ENCODE measurements around the gene ISX. TPM values are rescaled to one million over a fixed set of nuclear protein-coding genes. Genes with fewer than 3 reads are reported as not detected.

Gene ISX
- total RNA-seq, 1 experiment from 2014 or later: not detected

- POLR2A ChIA-PET: no interaction called here
- no peak overlapping the region for H3K4me3 Mint-ChIP-seq
- peaks cover 10% of the 10 kb centered on the region; the same call in 1 of the 2 replicates for H3K9me3 Mint-ChIP-seq
- peaks cover 3% of the 10 kb centered on the region for H3K27me3 Mint-ChIP-seq (ENCODE audit: low read depth)
- no peak for TF ChIP-seq MXD4 (CRISPR knock-in tag; IDR thresholded peaks at IDR 0.05; ENCODE audit: borderline replicate concordance)
- no peak for TF ChIP-seq ZNF317 (CRISPR knock-in tag; IDR thresholded peaks at IDR 0.05; ENCODE audit: borderline replicate concordance, low read depth)
- no peak for TF ChIP-seq GRHL2 (CRISPR knock-in tag; IDR thresholded peaks at IDR 0.05; ENCODE audit: insufficient replicate concordance, severe bottlenecking)
- TF ChIP-seq CBFB (CRISPR knock-in tag; IDR thresholded peaks at IDR 0.05; ENCODE audit: low read depth): no peak
- no peak for TF ChIP-seq JAZF1 (CRISPR knock-in tag; IDR thresholded peaks at IDR 0.05)
- TF ChIP-seq ELF4 (CRISPR knock-in tag; IDR thresholded peaks at IDR 0.05; ENCODE audit: low read depth): no peak
- TF ChIP-seq ZNF281 (CRISPR knock-in tag; IDR thresholded peaks at IDR 0.05): no peak
- no peak for TF ChIP-seq NR1H2 (CRISPR knock-in tag; IDR thresholded peaks at IDR 0.05)
- TF ChIP-seq ATF2 (CRISPR knock-in tag; IDR thresholded peaks at IDR 0.05; ENCODE audit: borderline replicate concordance, low read depth): no peak
- no peak for TF ChIP-seq ZNF219 (CRISPR knock-in tag; IDR thresholded peaks at IDR 0.05; ENCODE audit: borderline replicate concordance)
- TF ChIP-seq PRRX2 (CRISPR knock-in tag; IDR thresholded peaks at IDR 0.05): no peak
- no peak for TF ChIP-seq ATF6 (CRISPR knock-in tag; IDR thresholded peaks at IDR 0.05)
- TF ChIP-seq FOXK1 (CRISPR knock-in tag; IDR thresholded peaks at IDR 0.05): no peak
- no peak for TF ChIP-seq NFYB (CRISPR knock-in tag; conservative IDR thresholded peaks at IDR 0.05; ENCODE audit: low read depth)
- no peak for TF ChIP-seq GTF2I (CRISPR knock-in tag; conservative IDR thresholded peaks at IDR 0.05)
- no peak for TF ChIP-seq KAT7 (CRISPR knock-in tag; IDR thresholded peaks at IDR 0.05; ENCODE audit: borderline replicate concordance)
- TF ChIP-seq CTCF (IDR thresholded peaks at IDR 0.05): no peak
- no peaks in the 10 kb centered on the region for H3K36me3 Mint-ChIP-seq
- CTCF ChIA-PET: interaction anchor here (1.4 to 2.2 kb wide), 3 partner anchors 9 to 89 kb away, joined by 7 to 20 read pairs (median 19); no protein-coding TSS in a partner anchor
- ATAC-seq (no peak), DNase-seq (ENCODE audit: low spot score) (no peak)
- no peak overlapping the region for H3K27ac Mint-ChIP-seq
- peaks cover 41% of the 10 kb centered on the region for H3K4me1 Mint-ChIP-seq
Measured at GRCh38 chr22:35132568-35132967, 66.6 kb downstream of the ISX start.

- POLR2A ChIA-PET: no interaction called here
- H3K9me3 Mint-ChIP-seq: peaks cover 11% of the 10 kb centered on the region; the same call in 1 of the 2 replicates
- no peak for ATAC-seq
- CTCF ChIA-PET: interaction anchor here (0.6 to 1.1 kb wide), 2 partner anchors 17 to 329 kb away, joined by 3 to 5 read pairs; no protein-coding TSS in a partner anchor
- H3K27me3 Mint-ChIP-seq (ENCODE audit: low read depth): peaks cover 3% of the 10 kb centered on the region
- H3K27ac Mint-ChIP-seq: no peak overlapping the region
- H3K4me1 Mint-ChIP-seq: peaks cover 41% of the 10 kb centered on the region
- no peaks in the 10 kb centered on the region for H3K36me3 Mint-ChIP-seq
- no peak overlapping the region for H3K4me3 Mint-ChIP-seq
- no peak for DNase-seq (ENCODE audit: low spot score)
- TF ChIP-seq ZNF671 (CRISPR knock-in tag; IDR thresholded peaks at IDR 0.05) (no peak), FOXP1 (CRISPR knock-in tag; IDR thresholded peaks at IDR 0.05; ENCODE audit: borderline replicate concordance) (no peak), NFATC4 (CRISPR knock-in tag; IDR thresholded peaks at IDR 0.05) (no peak), TP53 (CRISPR knock-in tag; IDR thresholded peaks at IDR 0.05) (no peak), CBFB (CRISPR knock-in tag; IDR thresholded peaks at IDR 0.05; ENCODE audit: low read depth) (no peak), KAT7 (CRISPR knock-in tag; IDR thresholded peaks at IDR 0.05; ENCODE audit: borderline replicate concordance) (no peak), CDX4 (CRISPR knock-in tag; IDR thresholded peaks at IDR 0.05; ENCODE audit: borderline replicate concordance) (no peak), ZMAT4 (CRISPR knock-in tag; IDR thresholded peaks at IDR 0.05) (no peak), HMGXB4 (CRISPR knock-in tag; IDR thresholded peaks at IDR 0.05) (no peak), NR1H2 (CRISPR knock-in tag; IDR thresholded peaks at IDR 0.05) (no peak)
Measured at GRCh38 chr22:35133702-35134380, 67.9 kb downstream of the ISX start.

Data from WTC11 (cell line).